H1 (cell line): ENCODE results near the gene FXYD5. TPM values are rescaled to one million over a fixed set of nuclear protein-coding genes. Genes with fewer than 3 reads are reported as not detected.

Experiments used
- CTCF ChIA-PET: fragments of 300-600 bp; sonication (Branson Sonifier 250); formaldehyde crosslinking; loops from one replicate; lab custom pipeline; 2021; ENCODE audit not compliant: partially characterized antibody; lab: Charles Lee
- POLR2A ChIA-PET: fragments of 300-600 bp; sonication (Branson Sonifier 250); formaldehyde crosslinking; loops from one replicate; lab custom pipeline; 2021; ENCODE audit warnings: inconsistent platforms; ENCODE audit not compliant: partially characterized antibody; lab: Charles Lee
- DNase-seq, 2 experiments: peaks; one replicate each; pipeline versions ENCODE4 v3.0.0 to v3.0.0-alpha.2; 2010 to 2022; ENCODE audit warnings: low spot score in 2 of 2, low read depth in 1 of 2, mixed read lengths in 1 of 2
- FAIRE-seq: peaks from 2 replicates; lab custom pipeline; 2011; peaks lifted over from hg19 to GRCh38; lab: Jason Lieb, UNC
- H2AFZ ChIP-seq: 2 replicates; pipeline ENCODE4 v1.8.1; 2012; ENCODE audit warnings: low read length, inconsistent platforms
- H2AK5ac ChIP-seq: 2 replicates; pipeline ENCODE4 v1.6.1; 2013; ENCODE audit warnings: low read depth, low read length
- H2BK120ac ChIP-seq: replicated peaks from 2 replicates; pipeline ENCODE3; 2013; ENCODE audit warnings: low read depth, low read length, inconsistent platforms
- H2BK12ac ChIP-seq: 2 replicates; pipeline ENCODE4 v1.6.1; 2013; ENCODE audit warnings: low read depth, low read length
- H2BK15ac ChIP-seq: 2 replicates; pipeline ENCODE4 v1.6.1; 2013; ENCODE audit warnings: low read length
- H2BK20ac ChIP-seq: 2 replicates; pipeline ENCODE4 v1.6.1; 2013; ENCODE audit warnings: low read length
- H2BK5ac ChIP-seq: 2 replicates; pipeline ENCODE4 v1.6.1; 2013; ENCODE audit warnings: low read depth, low read length
- H3K14ac ChIP-seq: 2 replicates; pipeline ENCODE4 v1.6.1; 2013; ENCODE audit warnings: inconsistent platforms; ENCODE audit not compliant: insufficient read length
- H3K18ac ChIP-seq: 2 replicates; pipeline ENCODE4 v1.6.1; 2013; ENCODE audit warnings: low read length; ENCODE audit errors: extremely low read depth
- H3K23ac ChIP-seq: 2 replicates; pipeline ENCODE4 v1.6.1; 2013; ENCODE audit warnings: inconsistent platforms; ENCODE audit not compliant: insufficient read length
- H3K23me2 ChIP-seq: 2 replicates; pipeline ENCODE4 v1.6.1; 2013; ENCODE audit warnings: low read depth, low read length
- H3K27ac ChIP-seq: 2 replicates; pipeline ENCODE4 v1.6.1; 2011; ENCODE audit warnings: low read depth, low read length, inconsistent platforms
- H3K27me3 ChIP-seq, 4 experiments: replicated peaks in 1 of 4; 1 replicate in 1 of 4; 2 replicates in 3 of 4; pipeline versions ENCODE4 v1.6.1 to v1.8.1; 2011 to 2013; ENCODE audit warnings: low read length in 3 of 4, mild to moderate bottlenecking in 3 of 4, inconsistent platforms in 2 of 4, mixed read lengths in 2 of 4, moderate library complexity in 1 of 4; ENCODE audit not compliant: control insufficient read depth in 3 of 4, insufficient read depth in 3 of 4; ENCODE audit errors: extremely low read depth in 1 of 4
- H3K36me3 ChIP-seq, 4 experiments: 2 replicates each; pipeline versions ENCODE4 v1.6.1 to v1.8.1; 2011 to 2013; ENCODE audit warnings: mild to moderate bottlenecking in 4 of 4, low read length in 3 of 4, moderate library complexity in 2 of 4, control low read depth in 1 of 4, inconsistent platforms in 1 of 4; ENCODE audit not compliant: insufficient read depth in 4 of 4, control insufficient read depth in 2 of 4
- H3K4ac ChIP-seq: replicated peaks from 2 replicates; pipeline ENCODE3; 2013; ENCODE audit warnings: low read length, low read depth, mixed read lengths, inconsistent platforms; ENCODE audit not compliant: insufficient read length
- H3K4me1 ChIP-seq, 4 experiments: replicated peaks in 1 of 4; 1 replicate in 1 of 4; 2 replicates in 3 of 4; pipeline versions ENCODE4 v1.6.1 to v1.8.1; 2011 to 2013; ENCODE audit warnings: low read length in 3 of 4, inconsistent platforms in 2 of 4, mixed read lengths in 1 of 4; ENCODE audit not compliant: insufficient read depth in 4 of 4, control insufficient read depth in 3 of 4
- H3K4me2 ChIP-seq, 2 experiments: 2 replicates each; pipeline versions ENCODE4 v1.6.1 to v1.8.1; 2011 to 2013; ENCODE audit warnings: low read depth in 2 of 2, low read length in 2 of 2, control low read depth in 1 of 2, inconsistent platforms in 1 of 2, mild to moderate bottlenecking in 1 of 2; ENCODE audit not compliant: insufficient read depth in 1 of 2
- H3K4me3 ChIP-seq, 4 experiments: fragments of 200-600, 300-600 bp in 1 of 4; sonication (generic), shearing (Covaris generic), sonication (Bioruptor Twin) in 1 of 4; 2 replicates each; pipeline versions ENCODE4 v1.5.1 to v1.8.1; 2011 to 2016; ENCODE audit warnings: low read length in 4 of 4, low read depth in 3 of 4, control low read depth in 2 of 4, inconsistent platforms in 2 of 4, mild to moderate bottlenecking in 2 of 4, mixed read lengths in 1 of 4, moderate library complexity in 1 of 4; ENCODE audit not compliant: insufficient read depth in 2 of 4; ENCODE audit errors: extremely low read depth in 1 of 4
- H3K56ac ChIP-seq: replicated peaks from 2 replicates; pipeline ENCODE3; 2013; ENCODE audit warnings: low read depth, mild to moderate bottlenecking, mixed read lengths, low read length, inconsistent platforms; ENCODE audit not compliant: insufficient read length
- H3K79me1 ChIP-seq: 2 replicates; pipeline ENCODE4 v1.6.1; 2013; ENCODE audit warnings: low read depth, low read length, control low read depth
- H3K79me2 ChIP-seq, 2 experiments: 2 replicates each; pipeline versions ENCODE4 v1.6.1 to v1.8.1; 2012 to 2013; ENCODE audit warnings: low read length in 2 of 2, mild to moderate bottlenecking in 2 of 2, inconsistent platforms in 1 of 2; ENCODE audit not compliant: insufficient read depth in 2 of 2, control insufficient read depth in 1 of 2
- H3K9ac ChIP-seq, 4 experiments: replicated peaks in 1 of 4; 1 replicate in 1 of 4; 2 replicates in 3 of 4; pipeline versions ENCODE4 v1.6.1 to v1.8.1; 2011 to 2013; ENCODE audit warnings: low read depth in 3 of 4, low read length in 3 of 4, control low read depth in 2 of 4, mild to moderate bottlenecking in 2 of 4, moderate library complexity in 2 of 4, inconsistent platforms in 1 of 4; ENCODE audit errors: extremely low read depth in 1 of 4
- H3K9me3 ChIP-seq, 2 experiments: 2 replicates each; pipeline versions ENCODE4 v1.6.1 to v1.8.1; 2012 to 2013; ENCODE audit warnings: mild to moderate bottlenecking in 2 of 2, moderate library complexity in 2 of 2, control low read depth in 1 of 2, inconsistent platforms in 1 of 2, low read depth in 1 of 2, low read length in 1 of 2, mixed read lengths in 1 of 2; ENCODE audit not compliant: insufficient read depth in 2 of 2
- H4K20me1 ChIP-seq, 2 experiments: replicated peaks in 1 of 2; 2 replicates each; pipeline versions ENCODE3 to v1.8.1; 2011 to 2013; ENCODE audit warnings: inconsistent platforms in 2 of 2, low read length in 2 of 2, mild to moderate bottlenecking in 1 of 2; ENCODE audit not compliant: insufficient read depth in 2 of 2, control insufficient read depth in 1 of 2
- H4K5ac ChIP-seq: 2 replicates; pipeline ENCODE4 v1.6.1; 2013; ENCODE audit warnings: low read length, low read depth, mixed read lengths, inconsistent platforms; ENCODE audit not compliant: insufficient read length
- H4K8ac ChIP-seq: 2 replicates; pipeline ENCODE4 v1.8.0; 2013; ENCODE audit warnings: mild to moderate bottlenecking, moderate library complexity, low read length, inconsistent platforms; ENCODE audit not compliant: insufficient read depth; ENCODE audit errors: extremely low read depth
- H4K91ac ChIP-seq: replicated peaks from 2 replicates; pipeline ENCODE3; 2013; ENCODE audit warnings: low read length, mixed read lengths, inconsistent platforms; ENCODE audit not compliant: insufficient read length
- EZH2 ChIP-seq: fragments of 200-600 bp; sonication (generic); IDR thresholded peaks from 2 replicates; pipeline ENCODE4 v1.7.1; 2012; ENCODE audit warnings: low read depth, mild to moderate bottlenecking, moderate library complexity, low read length, inconsistent platforms; ENCODE audit not compliant: severe bottlenecking
- KDM1A ChIP-seq: fragments of 200-600, 300-600 bp; sonication (generic); IDR thresholded peaks from 2 replicates; pipeline ENCODE4 v1.7.1; 2016; ENCODE audit warnings: mild to moderate bottlenecking, low read length, borderline replicate concordance
- WGBS, 2 experiments: shearing (Covaris generic) in 1 of 2; methylation state at CpG; one replicate each; pipeline versions ENCODE4 v1.1.6 to v1.1.7; 2013 to 2015; ENCODE audit warnings: low lambda C conversion rate in 2 of 2, mixed read lengths in 2 of 2, inconsistent platforms in 1 of 2, low coverage in 1 of 2, missing lambda C conversion rate in 1 of 2; ENCODE audit not compliant: insufficient replicate concordance in 2 of 2, insufficient coverage in 1 of 2, insufficient read length in 1 of 2; ENCODE audit errors: extremely low coverage in 1 of 2, missing lambda C conversion rate in 1 of 2; 5-methylcytosine and 5-hydroxymethylcytosine counted together
- polyA plus RNA-seq, 7 experiments: library from polyadenylated mRNA; depleted of rRNA in 3 of 7; stranded (reverse) in 5 of 7; unstranded in 2 of 7; fragments of >200 nt in 5 of 7; fragments of 200-250 nt in 2 of 7; gene quantifications; 1 replicate in 5 of 7; 2 replicates in 1 of 7; 4 replicates in 1 of 7; pipeline versions ENCODE4 v1.2.1 to v1.2.3, GENCODE V29; 2011 to 2013; ENCODE audit warnings: missing spikeins in 2 of 7, mixed read lengths in 2 of 7
- total RNA-seq: library from RNA; stranded (reverse); fragmentation: NEBNext Ultra II Directional; extraction: Animal tissue kit (Norgen Biotek cat#: 25700); gene quantifications from 2 replicates; pipeline ENCODE4 v1.2.1, GENCODE V29; 2021

FXYD5 gene
- total and polyA plus RNA-seq, 2 of the 8 experiments (the other 6 are each of a cell fraction or from before 2014, with no cell fraction given) = 99.0 to 191 TPM

DNA sequence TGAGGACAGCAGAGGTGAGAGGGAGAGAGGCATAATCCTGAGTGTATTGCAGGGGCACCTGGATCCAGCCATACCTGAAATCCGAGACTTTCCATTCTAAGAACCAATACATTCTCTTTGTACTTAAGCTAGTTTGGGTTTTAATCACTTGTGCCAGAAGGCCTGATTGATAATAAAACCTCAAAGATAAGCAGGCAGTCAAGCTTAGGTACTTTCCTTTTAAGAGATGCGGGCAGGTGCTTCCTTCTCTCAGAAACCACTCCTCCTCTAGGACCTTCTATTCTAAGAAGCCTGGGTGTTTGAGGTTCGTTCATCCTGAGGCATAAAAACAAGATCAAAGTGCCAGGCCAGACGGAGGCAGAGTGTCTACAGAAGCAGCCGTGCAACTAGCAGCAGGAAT, 51.8 kb downstream of the FXYD5 start:
- Histone ChIP-seq H3K4me1 (peaks cover 9 to 27% (median 16%) of the 10 kb centered on the region in 4 experiments), H4K20me1 (no peaks in the 10 kb centered on the region), H3K14ac (no peak overlapping the region), H3K79me1 (no peaks in the 10 kb centered on the region), H2BK12ac (peak overlapping the region; percentile 62; the same call in 1 of the 2 replicates), H2BK15ac (peak overlapping the region; percentile 32; the same call in 1 of the 2 replicates), H3K79me2 (no peaks in the 10 kb centered on the region), H3K56ac (no peak overlapping the region), H3K27me3 (no peaks in the 10 kb centered on the region), H4K8ac (no peak overlapping the region), H3K9ac (no peak overlapping the region), H2BK20ac (0 out of 2 replicates have a peak overlapping the region, but pooled peaks have one; percentile 56), H3K23ac (no peak overlapping the region), H3K18ac (no peak overlapping the region), H3K4me2 (no peak overlapping the region), H3K4me3 (no peak overlapping the region), H4K5ac (no peak overlapping the region), H3K4ac (no peak overlapping the region), H3K23me2 (no peaks in the 10 kb centered on the region; the same call in 1 of the 2 replicates), H2AK5ac (no peak overlapping the region), H2BK120ac (no peak overlapping the region), H2AFZ (no peak overlapping the region), H2BK5ac (no peak overlapping the region), H3K27ac (no peak overlapping the region), H4K91ac (no peak overlapping the region), H3K9me3 (no peaks in the 10 kb centered on the region), H3K36me3 (no peaks in the 10 kb centered on the region; a peak in 1 of 8 replicates)
- ChIA-PET POLR2A (interaction anchor here (1.0 to 1.7 kb wide), 2 partner anchors 14 to 19 kb away, joined by 3 to 5 read pairs; no protein-coding TSS in a partner anchor), CTCF (interaction anchor here (0.7 to 1.5 kb wide), 4 partner anchors 9 to 151 kb away, joined by 3 to 4 read pairs (median 3); partner anchors contain the start of gene FXYD7)
- TF ChIP-seq KDM1A = peak; percentile 80
- TF ChIP-seq EZH2 = no peak
- DNase-seq (peak in 1 of 2 experiments; percentile 26), FAIRE-seq (no peak)
- 89% methylated on average over 5 of the region's 5 CpGs; no CpG with 5 or more reads in 1 of the 2 experiments for WGBS, 2 experiments
